HK-2 (cell line): ENCODE results near the gene ZNF512.

Experiments used
- DNase-seq: peaks from one replicate; pipeline ENCODE4 v3.0.0-alpha.2; 2018; ENCODE audit not compliant: unreplicated experiment

ZNF512 gene

GRCh38 chr2:27636766-27637165 lies 53.9 kb downstream of the ZNF512 start:
- no peak for DNase-seq

- no peak for DNase-seq
These were observed 55.3 kb downstream of the ZNF512 start for GRCh38 chr2:27638037-27638637.

- DNase-seq, result no peak
These were observed 55.9 kb downstream of the ZNF512 start for GRCh38 chr2:27638709-27639108.

GRCh38 chr2:27640722-27641245 lies 57.9 kb downstream of the ZNF512 start:
- DNase-seq, result no peak

- no peak for DNase-seq
These were observed 62.4 kb downstream of the ZNF512 start for GRCh38 chr2:27645197-27645596.

GRCh38 chr2:27647289-27647688 lies 64.4 kb downstream of the ZNF512 start:
- no peak for DNase-seq

GRCh38 chr2:27647737-27648136 lies 64.9 kb downstream of the ZNF512 start:
- DNase-seq, result no peak

- no peak for DNase-seq
These were observed 68.2 kb downstream of the ZNF512 start for GRCh38 chr2:27651056-27651455.

GRCh38 chr2:27652341-27652740 lies 69.5 kb downstream of the ZNF512 start:
- DNase-seq, result no peak

GRCh38 chr2:27652790-27653189 lies 69.9 kb downstream of the ZNF512 start:
- no peak for DNase-seq

GRCh38 chr2:27653397-27653796 lies 70.6 kb downstream of the ZNF512 start:
- peak; percentile 50 for DNase-seq

- no peak for DNase-seq
These were observed 72.5 kb downstream of the ZNF512 start for GRCh38 chr2:27655155-27655951.

- no peak for DNase-seq
These were observed 78.5 kb downstream of the ZNF512 start for GRCh38 chr2:27661371-27661770.

- DNase-seq, result peak; percentile 79
These were observed 80.7 kb downstream of the ZNF512 start, which contains the start of the genes SLC4A1AP and SUPT7L for GRCh38 chr2:27663285-27664153. TSS of gene SLC4A1AP (plus strand) at chr2:27663889. CDS start at chr2:27663915, 26 bp downstream. TSS of gene SUPT7L (minus strand) at chr2:27663614. CDS start at chr2:27662192, 1,422 bp downstream.

GRCh38 chr2:27664154-27664574 lies 81.3 kb downstream of the ZNF512 start:
- DNase-seq, result no peak

- DNase-seq, result no peak
These were observed 82.0 kb downstream of the ZNF512 start for GRCh38 chr2:27664622-27665363.

- DNase-seq, result no peak
These were observed 84.6 kb downstream of the ZNF512 start for GRCh38 chr2:27667446-27667845.

- DNase-seq, result no peak
These were observed 88.4 kb downstream of the ZNF512 start for GRCh38 chr2:27671235-27671634.
